ENCODE measurements around the gene NPAP1.

DNA sequence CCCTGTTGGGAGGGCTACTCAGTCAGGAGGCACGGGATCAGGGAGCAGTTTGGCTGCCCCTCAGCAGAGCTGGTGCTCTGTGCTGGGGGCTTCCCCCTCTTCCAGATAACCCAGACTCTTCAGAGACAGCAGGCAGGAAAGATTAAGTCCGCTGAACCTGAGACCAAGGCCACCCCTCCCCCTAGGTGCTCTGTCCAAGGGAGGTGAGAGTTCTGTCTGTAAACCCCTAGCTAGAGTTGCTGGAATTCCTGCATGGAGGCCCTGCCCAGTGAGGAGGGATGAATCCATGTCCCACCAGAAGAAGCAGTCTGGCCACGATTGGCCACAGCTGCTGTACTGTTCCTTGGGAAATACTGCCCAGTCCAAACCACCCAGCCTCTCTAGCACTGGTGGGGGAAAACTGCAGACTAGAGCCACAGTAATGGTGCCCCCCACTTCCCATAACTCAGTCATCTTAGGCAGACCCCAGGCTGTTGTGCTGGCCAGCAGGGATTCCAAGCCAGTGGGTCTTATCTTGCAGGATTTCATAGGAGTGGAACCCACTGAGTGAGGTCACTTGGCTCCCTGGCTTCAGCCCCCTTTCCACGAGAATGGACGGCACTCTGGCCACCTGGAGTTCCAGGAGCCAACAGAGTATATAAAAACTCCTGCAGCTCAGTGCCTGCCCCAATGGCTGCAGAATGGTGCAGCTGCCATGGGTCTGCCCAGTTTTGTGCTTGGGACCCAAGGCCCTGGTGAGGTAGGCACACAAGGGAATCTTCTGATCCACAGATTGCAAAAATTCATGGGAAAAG lies 42.9 kb downstream of the NPAP1 start:
- TF ChIP-seq ZFAT (CRISPR knock-in tag; conservative IDR thresholded peaks at IDR 0.05) (no peak), RBM39 (IDR thresholded peaks at IDR 0.05; ENCODE audit: low read depth, low read length, poor library complexity, severe bottlenecking) (no peak), POLR2G (IDR thresholded peaks at IDR 0.05; ENCODE audit: low read depth, low read length) (no peak), ASH2L (IDR thresholded peaks at IDR 0.05; ENCODE audit: insufficient read length, low read depth, low read length) (no peak), NR2F6 (IDR thresholded peaks at IDR 0.05) (no peak), NR2F6 (CRISPR knock-in tag; IDR thresholded peaks at IDR 0.05) (no peak), ZSCAN20 (CRISPR knock-in tag; IDR thresholded peaks at IDR 0.05; ENCODE audit: borderline replicate concordance) (no peak), RFX5 (IDR thresholded peaks at IDR 0.05; ENCODE audit: low read depth, low read length) (no peak), U2AF1 (optimal IDR thresholded peaks at IDR 0.05; ENCODE audit: low read depth, low read length) (no peak), ZNF24 (IDR thresholded peaks at IDR 0.05) (no peak), HDAC2 (CRISPR knock-in tag; IDR thresholded peaks at IDR 0.05) (no peak), ZNF614 (CRISPR knock-in tag; IDR thresholded peaks at IDR 0.05; ENCODE audit: borderline replicate concordance) (no peak)
- TF ChIP-seq, protein P1, sequence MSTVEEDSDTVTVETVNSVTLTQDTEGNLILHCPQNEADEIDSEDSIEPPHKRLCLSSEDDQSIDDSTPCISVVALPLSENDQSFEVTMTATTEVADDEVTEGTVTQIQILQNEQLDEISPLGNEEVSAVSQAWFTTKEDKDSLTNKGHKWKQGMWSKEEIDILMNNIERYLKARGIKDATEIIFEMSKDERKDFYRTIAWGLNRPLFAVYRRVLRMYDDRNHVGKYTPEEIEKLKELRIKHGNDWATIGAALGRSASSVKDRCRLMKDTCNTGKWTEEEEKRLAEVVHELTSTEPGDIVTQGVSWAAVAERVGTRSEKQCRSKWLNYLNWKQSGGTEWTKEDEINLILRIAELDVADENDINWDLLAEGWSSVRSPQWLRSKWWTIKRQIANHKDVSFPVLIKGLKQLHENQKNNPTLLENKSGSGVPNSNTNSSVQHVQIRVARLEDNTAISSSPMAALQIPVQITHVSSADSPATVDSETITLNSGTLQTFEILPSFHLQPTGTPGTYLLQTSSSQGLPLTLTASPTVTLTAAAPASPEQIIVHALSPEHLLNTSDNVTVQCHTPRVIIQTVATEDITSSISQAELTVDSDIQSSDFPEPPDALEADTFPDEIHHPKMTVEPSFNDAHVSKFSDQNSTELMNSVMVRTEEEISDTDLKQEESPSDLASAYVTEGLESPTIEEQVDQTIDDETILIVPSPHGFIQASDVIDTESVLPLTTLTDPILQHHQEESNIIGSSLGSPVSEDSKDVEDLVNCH (CRISPR knock-in tag; IDR thresholded peaks at IDR 0.05), result no peak
- TF ChIP-seq, protein P2, sequence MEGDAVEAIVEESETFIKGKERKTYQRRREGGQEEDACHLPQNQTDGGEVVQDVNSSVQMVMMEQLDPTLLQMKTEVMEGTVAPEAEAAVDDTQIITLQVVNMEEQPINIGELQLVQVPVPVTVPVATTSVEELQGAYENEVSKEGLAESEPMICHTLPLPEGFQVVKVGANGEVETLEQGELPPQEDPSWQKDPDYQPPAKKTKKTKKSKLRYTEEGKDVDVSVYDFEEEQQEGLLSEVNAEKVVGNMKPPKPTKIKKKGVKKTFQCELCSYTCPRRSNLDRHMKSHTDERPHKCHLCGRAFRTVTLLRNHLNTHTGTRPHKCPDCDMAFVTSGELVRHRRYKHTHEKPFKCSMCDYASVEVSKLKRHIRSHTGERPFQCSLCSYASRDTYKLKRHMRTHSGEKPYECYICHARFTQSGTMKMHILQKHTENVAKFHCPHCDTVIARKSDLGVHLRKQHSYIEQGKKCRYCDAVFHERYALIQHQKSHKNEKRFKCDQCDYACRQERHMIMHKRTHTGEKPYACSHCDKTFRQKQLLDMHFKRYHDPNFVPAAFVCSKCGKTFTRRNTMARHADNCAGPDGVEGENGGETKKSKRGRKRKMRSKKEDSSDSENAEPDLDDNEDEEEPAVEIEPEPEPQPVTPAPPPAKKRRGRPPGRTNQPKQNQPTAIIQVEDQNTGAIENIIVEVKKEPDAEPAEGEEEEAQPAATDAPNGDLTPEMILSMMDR (CRISPR knock-in tag; IDR thresholded peaks at IDR 0.05), result no peak
